MM.1S (cell line): ENCODE measurements around the gene ADAP1.

Experiments used
- DNase-seq: peaks from one replicate; pipeline ENCODE4 v3.0.0-alpha.2; 2015
- H2AFZ ChIP-seq: fragments of 300-600 bp; sonication (generic); 2 replicates; pipeline ENCODE4 v1.6.0; 2016; ENCODE audit warnings: antibody characterized with exemption, low read length
- H3F3A ChIP-seq: fragments of 300-600 bp; sonication (generic); 2 replicates; pipeline ENCODE4 v1.6.1; 2016; ENCODE audit warnings: mild to moderate bottlenecking, antibody characterized with exemption, low read length, moderate library complexity, mixed read lengths; ENCODE audit not compliant: insufficient read depth
- H3K27ac ChIP-seq: fragments of 300-600 bp; sonication (generic); 2 replicates; pipeline ENCODE4 v1.5.1; 2016; ENCODE audit warnings: mild to moderate bottlenecking, low read length
- H3K27me3 ChIP-seq: fragments of 300-600 bp; sonication (generic); replicated peaks from 2 replicates; pipeline ENCODE4 v1.6.0; 2016; ENCODE audit warnings: low read length; ENCODE audit not compliant: insufficient read depth
- H3K36me3 ChIP-seq: fragments of 300-600 bp; sonication (generic); replicated peaks from 2 replicates; pipeline ENCODE4 v1.6.1; 2016; ENCODE audit warnings: mild to moderate bottlenecking, low read length, mixed read lengths; ENCODE audit not compliant: insufficient read depth
- H3K4me1 ChIP-seq: fragments of 300-600 bp; sonication (generic); 2 replicates; pipeline ENCODE4 v1.6.1; 2016; ENCODE audit warnings: low read length, mixed read lengths
- H3K4me2 ChIP-seq: fragments of 300-600 bp; sonication (generic); 2 replicates; pipeline ENCODE4 v1.6.0; 2016; ENCODE audit warnings: low read depth, low read length
- H3K4me3 ChIP-seq: fragments of 300-600 bp; sonication (generic); 2 replicates; pipeline ENCODE4 v1.5.1; 2016; ENCODE audit warnings: low read length, mixed read lengths
- H3K79me2 ChIP-seq: fragments of 300-600 bp; sonication (generic); 2 replicates; pipeline ENCODE4 v1.6.1; 2016; ENCODE audit warnings: mixed run types, low read length, mixed read lengths
- H3K9ac ChIP-seq: fragments of 300-600 bp; sonication (generic); 2 replicates; pipeline ENCODE4 v1.6.1; 2016; ENCODE audit warnings: low read length, mixed read lengths
- H3K9me2 ChIP-seq: fragments of 300-600 bp; sonication (generic); replicated peaks from 2 replicates; pipeline ENCODE4 v1.6.1; 2016; ENCODE audit warnings: mild to moderate bottlenecking, low read length, mixed read lengths; ENCODE audit not compliant: insufficient read depth
- H3K9me3 ChIP-seq: fragments of 300-600 bp; sonication (generic); replicated peaks from 2 replicates; pipeline ENCODE4 v1.6.1; 2016; ENCODE audit warnings: mild to moderate bottlenecking, low read length, mixed read lengths; ENCODE audit not compliant: insufficient read depth
- H4K20me1 ChIP-seq: fragments of 300-600 bp; sonication (generic); 2 replicates; pipeline ENCODE4 v1.6.1; 2016; ENCODE audit warnings: mild to moderate bottlenecking, low read length, moderate library complexity, mixed read lengths; ENCODE audit not compliant: insufficient read depth
- EZH2 ChIP-seq: fragments of 300-600 bp; sonication (generic); optimal IDR thresholded peaks from 2 replicates; pipeline ENCODE3; 2017; ENCODE audit warnings: low read depth, mild to moderate bottlenecking, antibody characterized with exemption, low read length, mixed read lengths
- EZH2phosphoT487 ChIP-seq: fragments of 300-600 bp; sonication (generic); IDR thresholded peaks from 2 replicates; pipeline ENCODE4 v1.6.1; 2018; ENCODE audit warnings: antibody characterized with exemption, low read length
- TF ChIP-seq, protein P1 (sequence below): fragments of 300-600 bp; sonication (generic); IDR thresholded peaks from 2 replicates; pipeline ENCODE4 v1.5.1; 2016; ENCODE audit warnings: antibody characterized with exemption, low read length, mixed read lengths

The ADAP1 gene

DNA sequence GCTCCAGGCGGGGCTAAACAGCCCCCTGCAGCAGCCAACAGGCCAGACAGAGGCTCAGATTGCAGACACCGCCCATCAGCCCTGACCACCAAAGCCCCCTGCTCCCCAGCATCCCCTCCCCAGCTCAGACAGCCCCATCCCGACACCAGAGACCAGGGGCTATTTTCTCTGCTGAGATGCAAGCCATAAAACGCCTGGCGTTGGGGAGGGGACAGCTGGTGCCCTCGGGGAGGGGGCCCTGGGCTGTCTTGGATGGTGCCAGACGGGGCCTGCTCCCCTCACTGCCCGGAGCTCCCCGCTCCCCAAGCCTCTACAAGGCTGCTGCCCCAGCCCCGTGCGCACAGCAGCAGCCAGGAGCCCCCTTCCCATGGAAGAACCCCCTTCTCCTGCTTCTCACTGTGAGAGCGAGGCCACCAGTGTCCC, 46.3 kb downstream of the ADAP1 start:
- no peak overlapping the region for H3K9ac ChIP-seq

DNA sequence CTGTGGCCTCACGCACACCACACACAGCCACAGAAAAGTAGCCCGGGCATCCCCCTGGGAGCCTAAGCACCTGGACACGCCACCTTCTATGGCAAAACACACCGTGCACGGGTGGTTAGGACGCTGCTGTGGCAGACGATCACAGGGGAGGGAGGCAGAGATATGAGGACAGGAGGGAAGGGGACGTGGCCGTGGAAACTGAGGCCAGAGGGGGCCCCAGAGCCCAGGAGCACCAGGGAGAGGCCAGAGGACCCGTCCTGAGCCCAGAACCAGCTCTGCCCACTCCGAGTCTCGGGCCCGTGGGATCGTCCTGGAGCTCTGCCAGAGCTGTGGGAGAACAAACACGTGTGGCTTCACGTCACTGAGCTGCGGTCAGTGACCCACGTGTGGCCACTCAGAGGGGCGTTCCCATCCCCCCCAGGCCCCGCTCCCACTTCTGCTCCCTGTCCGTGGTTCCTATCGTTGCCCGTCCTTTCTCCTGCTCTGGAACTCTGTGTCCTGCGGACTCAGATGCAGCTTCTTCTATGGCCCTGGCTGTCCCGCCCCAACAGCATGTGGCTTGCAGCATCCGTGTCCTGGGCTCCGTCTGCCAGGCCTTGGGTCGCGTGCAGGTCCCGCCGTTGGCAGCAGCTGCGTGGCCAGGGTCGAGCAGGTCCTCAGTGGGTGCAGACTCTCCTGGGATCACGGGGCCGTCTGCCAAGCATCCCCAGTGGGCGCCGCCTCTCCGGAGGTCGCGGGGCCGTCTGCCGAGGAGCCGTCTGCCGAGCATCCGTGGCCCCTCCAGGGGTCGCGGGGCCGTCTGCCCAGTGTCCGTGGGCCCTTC, 47.1 kb downstream of the ADAP1 start:
- H3K4me2 ChIP-seq = no peak overlapping the region
- TF ChIP-seq, protein P1, sequence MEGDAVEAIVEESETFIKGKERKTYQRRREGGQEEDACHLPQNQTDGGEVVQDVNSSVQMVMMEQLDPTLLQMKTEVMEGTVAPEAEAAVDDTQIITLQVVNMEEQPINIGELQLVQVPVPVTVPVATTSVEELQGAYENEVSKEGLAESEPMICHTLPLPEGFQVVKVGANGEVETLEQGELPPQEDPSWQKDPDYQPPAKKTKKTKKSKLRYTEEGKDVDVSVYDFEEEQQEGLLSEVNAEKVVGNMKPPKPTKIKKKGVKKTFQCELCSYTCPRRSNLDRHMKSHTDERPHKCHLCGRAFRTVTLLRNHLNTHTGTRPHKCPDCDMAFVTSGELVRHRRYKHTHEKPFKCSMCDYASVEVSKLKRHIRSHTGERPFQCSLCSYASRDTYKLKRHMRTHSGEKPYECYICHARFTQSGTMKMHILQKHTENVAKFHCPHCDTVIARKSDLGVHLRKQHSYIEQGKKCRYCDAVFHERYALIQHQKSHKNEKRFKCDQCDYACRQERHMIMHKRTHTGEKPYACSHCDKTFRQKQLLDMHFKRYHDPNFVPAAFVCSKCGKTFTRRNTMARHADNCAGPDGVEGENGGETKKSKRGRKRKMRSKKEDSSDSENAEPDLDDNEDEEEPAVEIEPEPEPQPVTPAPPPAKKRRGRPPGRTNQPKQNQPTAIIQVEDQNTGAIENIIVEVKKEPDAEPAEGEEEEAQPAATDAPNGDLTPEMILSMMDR = no peak
- no peak for TF ChIP-seq EZH2
- TF ChIP-seq EZH2phosphoT487 = no peak
- no peak for DNase-seq

More for the DNA sequence above, 46.3 kb downstream of the ADAP1 start:
- no peak for DNase-seq
- Histone ChIP-seq H3K4me2 (no peak overlapping the region), H3K4me1 (no peaks in the 10 kb centered on the region), H3K9me2 (no peaks in the 10 kb centered on the region), H3K9me3 (no peaks in the 10 kb centered on the region; the same call in 1 of the 2 replicates), H3K36me3 (no peaks in the 10 kb centered on the region), H2AFZ (no peak overlapping the region), H3F3A (peaks cover 4% of the 10 kb centered on the region; the same call in 1 of the 2 replicates), H4K20me1 (no peaks in the 10 kb centered on the region), H3K4me3 (no peak overlapping the region), H3K79me2 (no peaks in the 10 kb centered on the region), H3K27me3 (peaks cover 11% of the 10 kb centered on the region), H3K27ac (no peak overlapping the region)
- TF ChIP-seq EZH2phosphoT487 (no peak), EZH2 (no peak)
- TF ChIP-seq, protein P1 = no peak

DNA sequence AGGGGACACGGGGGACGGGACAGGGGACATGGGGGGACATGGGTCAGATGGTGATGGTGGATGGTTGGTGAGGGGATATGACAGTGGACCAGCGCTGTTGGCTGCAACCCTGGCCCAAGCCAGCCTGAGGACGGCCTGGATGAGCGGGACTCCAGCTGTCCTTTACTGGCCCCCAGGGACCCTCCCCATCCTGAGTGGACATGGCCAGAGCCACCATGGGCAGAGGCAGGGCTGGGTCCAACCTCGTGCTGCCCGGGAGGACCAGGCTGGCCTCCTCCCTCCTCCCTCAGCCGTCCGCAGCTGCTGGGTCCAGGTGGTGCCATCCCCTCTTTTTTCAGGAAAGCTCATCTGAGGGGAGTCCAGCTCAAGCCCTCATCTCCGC, 47.7 kb downstream of the ADAP1 start:
- no peak for DNase-seq
- no peak overlapping the region for H2AFZ ChIP-seq
- no peaks in the 10 kb centered on the region for H3K4me1 ChIP-seq
- H3K27me3 ChIP-seq = peaks cover 11% of the 10 kb centered on the region
- H3K27ac ChIP-seq = no peak overlapping the region
- no peaks in the 10 kb centered on the region for H4K20me1 ChIP-seq
- no peaks in the 10 kb centered on the region; the same call in 1 of the 2 replicates for H3K9me3 ChIP-seq
- H3K36me3 ChIP-seq = no peaks in the 10 kb centered on the region
- no peak overlapping the region for H3K4me3 ChIP-seq
- no peaks in the 10 kb centered on the region for H3K9me2 ChIP-seq
- H3K4me2 ChIP-seq = no peak overlapping the region
- no peaks in the 10 kb centered on the region for H3K79me2 ChIP-seq
- no peak overlapping the region for H3K9ac ChIP-seq
- H3F3A ChIP-seq = peaks cover 4% of the 10 kb centered on the region; the same call in 1 of the 2 replicates
- TF ChIP-seq, protein P1 = no peak
- TF ChIP-seq EZH2 (no peak), EZH2phosphoT487 (no peak)

More for the DNA sequence above, 47.1 kb downstream of the ADAP1 start:
- Histone ChIP-seq H3K4me3 (no peak overlapping the region), H3F3A (peaks cover 4% of the 10 kb centered on the region; the same call in 1 of the 2 replicates), H3K9ac (no peak overlapping the region), H3K27ac (no peak overlapping the region), H3K9me3 (no peaks in the 10 kb centered on the region; the same call in 1 of the 2 replicates), H3K79me2 (no peaks in the 10 kb centered on the region), H3K27me3 (peaks cover 11% of the 10 kb centered on the region), H4K20me1 (no peaks in the 10 kb centered on the region), H3K36me3 (no peaks in the 10 kb centered on the region), H2AFZ (no peak overlapping the region), H3K9me2 (no peaks in the 10 kb centered on the region), H3K4me1 (no peaks in the 10 kb centered on the region)
